GM12865 (cell line): ENCODE results near the gene DRC7.
"Not testable (repeated sequence)": the region's sequence is repeated elsewhere in the genome, so short reads cannot be mapped to it uniquely, and the experiment has no call there.

ENCODE experiments used
- DNase-seq: peaks from one replicate; pipeline ENCODE4 v3.0.0; 2010; ENCODE audit warnings: low read depth
- H3K4me3 ChIP-seq: 2 replicates; pipeline ENCODE4 v1.5.1; 2011; ENCODE audit warnings: mild to moderate bottlenecking, low read depth, low read length, control low read depth
- CTCF ChIP-seq: IDR thresholded peaks from 2 replicates; pipeline ENCODE4 v1.5.1; 2011; ENCODE audit warnings: low read length, control low read depth, low read depth, inconsistent platforms; ENCODE audit not compliant: insufficient read depth; ENCODE audit errors: missing control alignments

The DRC7 gene

GRCh38 chr16:57743458-57743857 is 48.9 kb downstream of the DRC7 start:
- DNase-seq = no peak
- no peak for TF ChIP-seq CTCF

DNA sequence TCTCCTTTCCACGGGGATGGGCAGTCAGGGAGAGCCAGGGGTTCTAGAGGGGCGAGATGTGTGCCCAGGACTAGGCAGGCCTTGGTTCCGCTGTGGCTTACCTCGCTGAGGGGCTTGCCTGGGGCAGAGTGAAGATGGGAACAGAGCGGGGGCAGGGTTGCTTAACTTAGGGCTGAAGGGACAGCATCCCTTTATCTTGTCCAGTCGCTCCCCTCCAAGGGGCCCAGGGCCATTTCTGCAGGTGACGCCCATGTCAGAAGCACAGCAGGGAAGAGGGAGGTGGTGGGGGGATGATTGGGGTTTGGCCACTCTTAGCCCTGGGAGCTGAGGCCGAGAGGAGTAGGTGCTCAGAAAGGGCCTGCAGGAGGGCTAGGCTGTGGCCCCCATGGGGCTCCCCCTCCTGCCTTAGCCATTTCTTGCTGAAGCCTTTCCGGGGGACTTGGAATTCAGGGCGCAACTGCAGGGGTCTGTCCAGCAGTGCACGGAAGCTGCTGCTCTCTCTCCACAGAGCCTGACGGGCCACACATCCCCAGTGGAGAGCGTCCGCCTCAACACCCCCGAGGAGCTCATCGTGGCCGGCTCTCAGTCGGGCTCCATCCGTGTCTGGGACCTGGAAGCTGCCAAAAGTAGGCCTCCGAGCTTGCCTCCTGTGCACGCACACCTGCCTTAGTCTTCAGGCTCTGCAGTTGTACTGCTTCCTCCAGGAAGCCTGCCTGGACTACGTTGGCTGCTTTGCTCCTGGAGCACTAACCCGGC is 49.5 kb downstream of the DRC7 start:
- no peak overlapping the region for H3K4me3 ChIP-seq
- no peak for TF ChIP-seq CTCF
- no peak for DNase-seq

More at GRCh38 chr16:57743458-57743857, 48.9 kb downstream of the DRC7 start:
- H3K4me3 ChIP-seq = no peak overlapping the region

GRCh38 chr16:57744642-57744903 is 50.0 kb downstream of the DRC7 start:
- no peak for DNase-seq
- H3K4me3 ChIP-seq = no peak overlapping the region
- TF ChIP-seq CTCF = no peak

DNA sequence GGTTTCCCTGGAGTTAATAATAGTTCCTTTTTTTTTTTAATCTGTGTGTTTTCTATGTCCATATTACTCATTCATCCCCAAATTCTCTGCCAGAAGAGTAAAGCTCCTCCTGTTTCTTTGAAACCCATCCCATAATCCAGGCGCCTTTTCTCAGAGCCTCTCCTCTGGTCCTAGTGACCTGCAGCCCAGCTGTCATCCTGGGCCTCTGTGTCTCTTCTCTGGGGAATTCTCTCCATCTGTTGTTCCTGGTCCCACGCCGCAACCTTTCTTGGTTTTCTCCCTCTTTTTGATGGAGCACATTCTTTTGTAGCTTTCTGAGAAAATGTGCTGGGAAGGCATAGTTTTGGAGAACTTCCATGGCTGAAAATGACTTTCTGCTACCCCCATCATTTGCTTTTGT is 51.2 kb downstream of the DRC7 start:
- no peak overlapping the region for H3K4me3 ChIP-seq
- no peak for TF ChIP-seq CTCF
- DNase-seq = no peak

- H3K4me3 ChIP-seq, DNase-seq: not testable (repeated sequence)
Measured at GRCh38 chr16:57746316-57746715, 51.7 kb downstream of the DRC7 start.

- no peak for TF ChIP-seq CTCF
- DNase-seq = no peak
- H3K4me3 ChIP-seq = no peak overlapping the region
Measured at GRCh38 chr16:57747091-57747490, 52.5 kb downstream of the DRC7 start.

DNA sequence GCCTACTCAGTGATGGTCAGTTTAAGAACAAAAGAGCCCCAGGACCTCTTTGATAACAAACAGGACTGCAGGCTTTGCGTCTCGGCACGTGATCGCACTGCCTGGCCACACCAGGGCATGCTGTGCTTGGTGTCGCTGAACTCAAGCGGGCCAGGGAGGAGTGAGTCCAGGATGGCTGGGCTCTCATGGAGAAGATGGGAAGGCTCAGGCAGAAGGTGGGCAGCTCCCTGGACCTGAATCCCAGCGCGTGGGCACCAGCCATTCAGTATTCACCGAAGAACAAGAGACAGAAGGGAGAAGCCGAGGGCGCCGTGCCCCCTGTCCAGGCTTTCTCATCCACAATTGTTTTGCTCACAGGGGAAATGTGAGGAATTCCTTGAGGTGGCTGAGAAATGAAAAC is 52.9 kb downstream of the DRC7 start:
- no peak for TF ChIP-seq CTCF
- no peak overlapping the region for H3K4me3 ChIP-seq
- DNase-seq = no peak
